Endodermal cell (in vitro differentiated cells): ENCODE results near the gene SLC45A2. TPM values are rescaled to one million over a fixed set of nuclear protein-coding genes. Genes with fewer than 3 reads are reported as not detected.
"Not testable (repeated sequence)": the region's sequence is repeated elsewhere in the genome, so short reads cannot be mapped to it uniquely, and the experiment has no call there.

Experiments
- DNase-seq: peaks from one replicate; pipeline ENCODE4 v3.0.0-alpha.2; 2017
- H3K27ac ChIP-seq: 2 replicates; pipeline ENCODE4 v1.5.1; 2013; ENCODE audit warnings: mild to moderate bottlenecking, low read depth, low read length, moderate library complexity
- H3K27me3 ChIP-seq: 2 replicates; pipeline ENCODE4 v1.6.1; 2013; ENCODE audit warnings: mild to moderate bottlenecking, low read length, moderate library complexity; ENCODE audit not compliant: insufficient read depth, control insufficient read depth, poor library complexity, severe bottlenecking
- H3K36me3 ChIP-seq: 2 replicates; pipeline ENCODE4 v1.7.0; 2013; ENCODE audit warnings: mild to moderate bottlenecking, low read length, moderate library complexity; ENCODE audit not compliant: control insufficient read depth, insufficient read depth
- H3K4me1 ChIP-seq: one replicate; pipeline ENCODE4 v1.7.0; 2013; ENCODE audit warnings: low read length; ENCODE audit not compliant: control insufficient read depth, insufficient read depth
- H3K4me3 ChIP-seq: 2 replicates; pipeline ENCODE4 v1.5.1; 2013; ENCODE audit warnings: mild to moderate bottlenecking, low read length, moderate library complexity
- H3K9ac ChIP-seq: 2 replicates; pipeline ENCODE4 v1.6.1; 2013; ENCODE audit warnings: mild to moderate bottlenecking, low read length, moderate library complexity; ENCODE audit not compliant: poor library complexity, severe bottlenecking; ENCODE audit errors: extremely low read depth
- H3K9me3 ChIP-seq: 2 replicates; pipeline ENCODE4 v1.6.1; 2013; ENCODE audit warnings: mild to moderate bottlenecking, low read length, moderate library complexity; ENCODE audit not compliant: control insufficient read depth
- H3K27ac Mint-ChIP-seq: 2 replicates; pipeline ENCODE4 v1.8.0; 2020; ENCODE audit warnings: mixed read lengths
- H3K27me3 Mint-ChIP-seq: 2 replicates; pipeline ENCODE4 v1.8.0; 2021; ENCODE audit warnings: mild to moderate bottlenecking, mixed read lengths; ENCODE audit not compliant: insufficient read depth
- H3K36me3 Mint-ChIP-seq: 2 replicates; pipeline ENCODE4 v1.8.0; 2020; ENCODE audit warnings: low read depth, mixed read lengths
- H3K4me1 Mint-ChIP-seq: 2 replicates; pipeline ENCODE4 v1.8.0; 2020; ENCODE audit warnings: mixed read lengths
- H3K4me3 Mint-ChIP-seq: 2 replicates; pipeline ENCODE4 v1.8.0; 2020; ENCODE audit warnings: mild to moderate bottlenecking, moderate library complexity, mixed read lengths
- H3K9me3 Mint-ChIP-seq: 2 replicates; pipeline ENCODE4 v1.8.0; 2020; ENCODE audit warnings: mild to moderate bottlenecking, mixed read lengths
- WGBS, 2 experiments: methylation state at CpG; one replicate each; pipeline versions ENCODE4 v1.1.5 to v1.1.7; 2013; ENCODE audit warnings: missing lambda C conversion rate in 2 of 2, mixed read lengths in 1 of 2; ENCODE audit not compliant: insufficient coverage in 1 of 2, insufficient read length in 1 of 2; 5-methylcytosine and 5-hydroxymethylcytosine counted together
- total RNA-seq, 2 donors: library from RNA; stranded (reverse); fragmentation: NEBNext Ultra II Directional in 1 of 2; extraction: Animal tissue kit (Norgen Biotek cat#: 25700) in 1 of 2; gene quantifications; 2 replicates in 1 of 2; 3 replicates in 1 of 2; pipeline ENCODE4 v1.2.1, GENCODE V29; 2021
- TF ChIP-seq, protein P1 (sequence below): fragments of 200-600 bp; sonication (generic); conservative IDR thresholded peaks from 2 replicates; pipeline ENCODE4 v1.5.0; 2021; ENCODE audit warnings: antibody characterized with exemption, mild to moderate bottlenecking

Gene SLC45A2
- total RNA-seq, 2 donors from 2014 or later: 0.20 TPM; not detected in 1

DNA sequence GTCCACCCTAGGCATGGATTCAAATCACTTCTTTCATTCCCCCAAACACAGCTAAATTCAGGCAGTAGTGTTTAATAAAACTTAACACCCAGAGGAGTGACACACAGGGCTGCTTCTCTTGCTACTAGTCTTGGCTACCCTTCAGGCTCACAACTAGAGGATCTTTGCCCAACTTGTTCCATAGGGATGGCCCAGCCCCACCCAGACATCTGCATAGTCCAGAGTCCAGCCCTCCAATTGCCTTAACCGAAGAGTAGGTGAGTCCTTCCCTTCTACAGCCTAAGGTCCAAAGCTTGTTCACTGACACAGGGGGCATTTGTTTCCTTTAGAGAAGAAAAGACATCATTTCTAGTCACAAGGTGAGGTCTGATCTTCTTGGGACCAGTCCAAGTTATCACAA is 63.5 kb downstream of the SLC45A2 start:
- WGBS, 2 experiments: 90% methylated on average over 1 of the region's 1 CpG; no CpG with 5 or more reads in 1 of the 2 experiments
- Histone ChIP-seq H3K9me3 (peaks cover 17% of the 10 kb centered on the region), H3K9ac (no peak overlapping the region), H3K4me3 (no peak overlapping the region), H3K4me1 (peaks cover 3% of the 10 kb centered on the region), H3K27me3 (no peaks in the 10 kb centered on the region), H3K36me3 (no peaks in the 10 kb centered on the region), H3K27ac (no peak overlapping the region)
- H3K4me1 Mint-ChIP-seq: peaks cover 21% of the 10 kb centered on the region
- H3K9me3 Mint-ChIP-seq: peaks cover 24% of the 10 kb centered on the region
- peaks cover 2% of the 10 kb centered on the region for H3K27me3 Mint-ChIP-seq
- H3K36me3 Mint-ChIP-seq: peaks cover 2% of the 10 kb centered on the region
- H3K27ac Mint-ChIP-seq: no peak overlapping the region
- H3K4me3 Mint-ChIP-seq: no peak overlapping the region
- TF ChIP-seq, protein P1, sequence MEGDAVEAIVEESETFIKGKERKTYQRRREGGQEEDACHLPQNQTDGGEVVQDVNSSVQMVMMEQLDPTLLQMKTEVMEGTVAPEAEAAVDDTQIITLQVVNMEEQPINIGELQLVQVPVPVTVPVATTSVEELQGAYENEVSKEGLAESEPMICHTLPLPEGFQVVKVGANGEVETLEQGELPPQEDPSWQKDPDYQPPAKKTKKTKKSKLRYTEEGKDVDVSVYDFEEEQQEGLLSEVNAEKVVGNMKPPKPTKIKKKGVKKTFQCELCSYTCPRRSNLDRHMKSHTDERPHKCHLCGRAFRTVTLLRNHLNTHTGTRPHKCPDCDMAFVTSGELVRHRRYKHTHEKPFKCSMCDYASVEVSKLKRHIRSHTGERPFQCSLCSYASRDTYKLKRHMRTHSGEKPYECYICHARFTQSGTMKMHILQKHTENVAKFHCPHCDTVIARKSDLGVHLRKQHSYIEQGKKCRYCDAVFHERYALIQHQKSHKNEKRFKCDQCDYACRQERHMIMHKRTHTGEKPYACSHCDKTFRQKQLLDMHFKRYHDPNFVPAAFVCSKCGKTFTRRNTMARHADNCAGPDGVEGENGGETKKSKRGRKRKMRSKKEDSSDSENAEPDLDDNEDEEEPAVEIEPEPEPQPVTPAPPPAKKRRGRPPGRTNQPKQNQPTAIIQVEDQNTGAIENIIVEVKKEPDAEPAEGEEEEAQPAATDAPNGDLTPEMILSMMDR: no peak
- no peak for DNase-seq

DNA sequence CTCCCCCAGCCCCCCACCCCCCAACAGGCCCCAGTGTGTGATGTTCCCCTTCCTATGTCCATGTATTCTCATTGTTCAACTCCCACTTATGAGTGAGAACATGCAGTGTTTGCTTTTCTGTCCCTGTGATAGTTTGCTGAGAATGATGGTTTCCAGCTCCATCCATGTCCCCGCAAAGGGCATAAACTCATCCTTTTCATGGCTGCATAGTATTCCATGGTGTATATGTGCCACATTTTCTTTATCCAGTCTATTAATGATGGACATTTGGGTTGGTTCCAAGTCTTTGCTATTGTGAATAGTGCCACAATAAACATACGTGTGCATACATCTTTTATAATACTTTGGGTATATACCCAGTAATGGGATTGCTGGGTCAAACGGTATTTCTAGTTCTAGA is 69.6 kb downstream of the SLC45A2 start:
- not testable (repeated sequence) for H3K4me3 ChIP-seq, H3K4me3 Mint-ChIP-seq, H3K9ac ChIP-seq, H3K27me3 ChIP-seq, DNase-seq, H3K27ac Mint-ChIP-seq, H3K4me1 Mint-ChIP-seq, H3K36me3 ChIP-seq, H3K27me3 Mint-ChIP-seq, H3K27ac ChIP-seq, H3K4me1 ChIP-seq, H3K36me3 Mint-ChIP-seq
- peaks cover 34% of the 10 kb centered on the region for H3K9me3 ChIP-seq
- peaks cover 45% of the 10 kb centered on the region for H3K9me3 Mint-ChIP-seq
- WGBS, 2 experiments: 83 to 94% methylated on average over 1 to 3 of the region's 3 CpGs

DNA sequence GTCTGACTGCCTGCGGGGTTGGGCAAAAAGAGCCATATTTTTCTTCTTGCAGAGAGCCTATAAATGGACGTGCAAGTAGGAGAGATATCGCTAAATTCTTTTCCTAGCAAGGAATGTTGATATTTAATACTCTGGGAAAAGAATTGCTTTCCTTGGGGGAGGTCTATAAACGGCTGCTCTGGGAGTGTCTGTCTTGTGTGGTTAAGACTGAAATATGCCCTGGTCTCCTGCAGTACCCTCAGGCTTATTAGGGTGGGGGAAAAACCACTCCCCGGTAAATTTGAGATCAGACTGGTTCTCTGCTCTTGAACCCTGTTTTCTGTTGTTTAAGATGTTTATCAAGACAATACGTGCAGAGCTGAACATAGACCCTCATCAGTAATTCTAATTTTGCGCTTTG is 78.2 kb downstream of the SLC45A2 start:
- H3K4me1 ChIP-seq, DNase-seq, H3K27ac ChIP-seq, H3K27me3 Mint-ChIP-seq, H3K27ac Mint-ChIP-seq, H3K36me3 Mint-ChIP-seq, H3K4me3 Mint-ChIP-seq, H3K4me1 Mint-ChIP-seq, H3K9ac ChIP-seq, H3K27me3 ChIP-seq, H3K36me3 ChIP-seq: not testable (repeated sequence)
- WGBS, 2 experiments: 89 to 92% methylated on average over 5 to 7 of the region's 7 CpGs
- H3K9me3 ChIP-seq: peaks cover 45% of the 10 kb centered on the region
- peak overlapping the region; percentile 66 for H3K4me3 ChIP-seq
- peaks cover 66% of the 10 kb centered on the region for H3K9me3 Mint-ChIP-seq

DNA sequence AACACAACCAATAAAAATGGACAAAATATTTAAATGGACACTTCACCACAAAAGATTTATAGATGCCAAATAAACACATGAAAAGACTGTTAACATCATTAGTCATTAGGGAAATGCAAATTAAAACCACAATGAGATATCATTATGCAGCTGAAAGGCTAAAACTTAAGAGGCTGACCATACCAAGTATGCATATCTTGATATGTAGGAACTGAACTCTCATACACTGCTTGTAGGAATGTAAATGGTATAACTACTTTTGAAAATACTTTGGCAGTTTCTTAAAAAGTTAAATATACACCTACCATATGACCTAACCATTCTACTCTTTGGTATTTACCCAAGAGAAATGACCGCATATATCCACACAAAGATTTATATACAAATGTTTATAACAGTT is 79.1 kb downstream of the SLC45A2 start:
- no peak overlapping the region for H3K9ac ChIP-seq
- Mint-ChIP-seq H3K27ac (no peak overlapping the region), H3K4me1 (peaks cover 3% of the 10 kb centered on the region), H3K27me3 (no peaks in the 10 kb centered on the region), H3K36me3 (peaks cover 5% of the 10 kb centered on the region), H3K4me3 (no peak overlapping the region), H3K9me3 (peaks cover 66% of the 10 kb centered on the region)
- H3K36me3 ChIP-seq: no peaks in the 10 kb centered on the region
- H3K27me3 ChIP-seq: no peaks in the 10 kb centered on the region
- H3K27ac ChIP-seq: no peak overlapping the region
- DNase-seq: no peak
- WGBS, 2 experiments: 100% methylated on average over 1 of the region's 1 CpG; no CpG with 5 or more reads in 1 of the 2 experiments
- H3K9me3 ChIP-seq: peaks cover 45% of the 10 kb centered on the region
- no peaks in the 10 kb centered on the region for H3K4me1 ChIP-seq
- H3K4me3 ChIP-seq: peak overlapping the region; percentile 9
- TF ChIP-seq, protein P1: no peak
